Tibial artery (tissue), 4 donors: ENCODE results near the gene PXDN.
"Not testable (repeated sequence)": the region's sequence is repeated elsewhere in the genome, so short reads cannot be mapped to it uniquely, and the experiment has no call there.

Experiments
- DNase-seq, 2 donors: peaks; one replicate each; pipeline ENCODE4 v3.0.0-alpha.2; 2019
- H3K27ac ChIP-seq, 2 donors: fragments of 200-600 bp; sonication (generic) in 1 of 2; 1 replicate in 1 of 2; 2 replicates in 1 of 2; pipeline ENCODE4 v1.5.1; 2018 to 2019; ENCODE audit warnings: mild to moderate bottlenecking in 1 of 2
- H3K27me3 ChIP-seq, 2 donors: fragments of 200-600 bp; sonication (generic) in 1 of 2; one replicate each; pipeline versions ENCODE4 v1.5.1 to v1.6.0; 2016 to 2019
- H3K36me3 ChIP-seq, 3 donors: fragments of 200-600 bp; sonication (generic) in 2 of 3; one replicate each; pipeline ENCODE4 v1.5.1; 2016 to 2019; ENCODE audit warnings: mild to moderate bottlenecking in 2 of 3
- H3K4me1 ChIP-seq, 4 donors: fragments of 200-600 bp; sonication (generic) in 2 of 4; 1 replicate in 3 of 4; 2 replicates in 1 of 4; pipeline ENCODE4 v1.5.1; 2016 to 2019
- H3K4me3 ChIP-seq, 2 donors: fragments of 200-600 bp; sonication (generic) in 1 of 2; 1 replicate in 1 of 2; 2 replicates in 1 of 2; pipeline ENCODE4 v1.5.1; 2018 to 2019; ENCODE audit warnings: mild to moderate bottlenecking in 2 of 2
- H3K9me3 ChIP-seq, 3 donors: fragments of 200-600 bp; sonication (generic) in 1 of 3; one replicate each; pipeline ENCODE4 v1.5.1; 2016 to 2019
- intact Hi-C: fragments of 100-400 bp; cut with DNase I; formaldehyde crosslinking; loops from one replicate; pipeline ENCODE4 v1.15.0; 2023; ENCODE audit warnings: low total_unique reads
- TF ChIP-seq, protein P1 (sequence below), 2 experiments: fragments of 200-600 bp in 1 of 2; fragments of 450-650 bp in 1 of 2; IDR thresholded peaks; one replicate each; pipeline ENCODE4 v1.5.1; 2017 to 2019; ENCODE audit warnings: antibody characterized with exemption in 2 of 2, mild to moderate bottlenecking in 1 of 2, moderate library complexity in 1 of 2

The PXDN gene

DNA sequence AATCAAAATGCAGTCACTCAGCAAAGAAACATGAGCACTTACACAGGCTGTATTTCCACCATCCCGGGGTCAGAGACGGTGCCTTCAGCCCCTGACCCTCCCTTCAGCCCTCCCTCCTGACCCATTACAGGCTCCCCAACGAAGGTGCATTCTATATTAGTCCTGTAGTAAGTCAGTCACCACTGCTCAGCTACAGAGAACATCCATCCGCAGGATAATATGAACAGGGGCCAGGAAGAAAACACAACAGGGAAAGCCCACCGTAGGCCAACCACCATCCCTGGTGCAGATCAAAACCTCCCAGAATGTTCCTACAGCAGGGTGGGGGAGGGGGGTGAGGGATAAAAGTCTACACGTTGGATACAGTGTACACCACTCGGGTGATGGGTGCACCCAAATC is 15.1 kb downstream of the PXDN start:
- intact Hi-C loops, result no loop called here
- no peaks in the 10 kb centered on the region for H3K9me3 ChIP-seq
- H3K4me3 ChIP-seq, result no peak overlapping the region
- H3K4me1 ChIP-seq, result peaks cover 7 to 65% (median 44%) of the 10 kb centered on the region in 4 donors
- DNase-seq, result no peak
- H3K36me3 ChIP-seq, result no peaks in the 10 kb centered on the region
- TF ChIP-seq, protein P1, sequence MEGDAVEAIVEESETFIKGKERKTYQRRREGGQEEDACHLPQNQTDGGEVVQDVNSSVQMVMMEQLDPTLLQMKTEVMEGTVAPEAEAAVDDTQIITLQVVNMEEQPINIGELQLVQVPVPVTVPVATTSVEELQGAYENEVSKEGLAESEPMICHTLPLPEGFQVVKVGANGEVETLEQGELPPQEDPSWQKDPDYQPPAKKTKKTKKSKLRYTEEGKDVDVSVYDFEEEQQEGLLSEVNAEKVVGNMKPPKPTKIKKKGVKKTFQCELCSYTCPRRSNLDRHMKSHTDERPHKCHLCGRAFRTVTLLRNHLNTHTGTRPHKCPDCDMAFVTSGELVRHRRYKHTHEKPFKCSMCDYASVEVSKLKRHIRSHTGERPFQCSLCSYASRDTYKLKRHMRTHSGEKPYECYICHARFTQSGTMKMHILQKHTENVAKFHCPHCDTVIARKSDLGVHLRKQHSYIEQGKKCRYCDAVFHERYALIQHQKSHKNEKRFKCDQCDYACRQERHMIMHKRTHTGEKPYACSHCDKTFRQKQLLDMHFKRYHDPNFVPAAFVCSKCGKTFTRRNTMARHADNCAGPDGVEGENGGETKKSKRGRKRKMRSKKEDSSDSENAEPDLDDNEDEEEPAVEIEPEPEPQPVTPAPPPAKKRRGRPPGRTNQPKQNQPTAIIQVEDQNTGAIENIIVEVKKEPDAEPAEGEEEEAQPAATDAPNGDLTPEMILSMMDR (IDR thresholded peaks at IDR 0.05), result no peak
- peak overlapping the region; percentile 55 to 80 for H3K27ac ChIP-seq
- H3K27me3 ChIP-seq, result no peaks in the 10 kb centered on the region

DNA sequence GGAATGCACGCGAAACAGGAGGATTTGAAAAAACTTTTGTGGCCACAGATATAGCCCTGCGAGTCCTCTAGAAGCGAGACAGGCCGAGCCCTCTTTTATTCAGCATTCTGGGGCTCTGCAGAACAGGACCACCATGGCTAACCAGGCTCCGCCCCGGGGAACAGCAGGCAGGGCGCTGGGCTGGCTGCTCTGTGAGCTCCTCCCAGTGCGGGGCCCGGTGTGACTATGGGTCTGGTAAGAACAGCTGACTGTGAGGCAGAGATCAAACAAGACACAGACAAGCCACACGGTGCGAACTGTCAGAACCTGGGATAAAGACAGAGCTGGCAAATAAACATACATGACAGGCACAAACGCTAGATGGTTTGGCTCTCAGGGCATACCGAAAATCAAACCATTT is 15.5 kb downstream of the PXDN start:
- Histone ChIP-seq H3K27me3 (no peaks in the 10 kb centered on the region), H3K36me3 (no peaks in the 10 kb centered on the region), H3K9me3 (no peaks in the 10 kb centered on the region), H3K4me1 (peaks cover 7 to 65% (median 44%) of the 10 kb centered on the region in 4 donors), H3K27ac (peak overlapping the region; percentile 55 to 80), H3K4me3 (no peak overlapping the region)
- TF ChIP-seq, protein P1 (IDR thresholded peaks at IDR 0.05), result no peak
- intact Hi-C loops, result no loop called here
- DNase-seq, result peak; percentile 26 to 75

DNA sequence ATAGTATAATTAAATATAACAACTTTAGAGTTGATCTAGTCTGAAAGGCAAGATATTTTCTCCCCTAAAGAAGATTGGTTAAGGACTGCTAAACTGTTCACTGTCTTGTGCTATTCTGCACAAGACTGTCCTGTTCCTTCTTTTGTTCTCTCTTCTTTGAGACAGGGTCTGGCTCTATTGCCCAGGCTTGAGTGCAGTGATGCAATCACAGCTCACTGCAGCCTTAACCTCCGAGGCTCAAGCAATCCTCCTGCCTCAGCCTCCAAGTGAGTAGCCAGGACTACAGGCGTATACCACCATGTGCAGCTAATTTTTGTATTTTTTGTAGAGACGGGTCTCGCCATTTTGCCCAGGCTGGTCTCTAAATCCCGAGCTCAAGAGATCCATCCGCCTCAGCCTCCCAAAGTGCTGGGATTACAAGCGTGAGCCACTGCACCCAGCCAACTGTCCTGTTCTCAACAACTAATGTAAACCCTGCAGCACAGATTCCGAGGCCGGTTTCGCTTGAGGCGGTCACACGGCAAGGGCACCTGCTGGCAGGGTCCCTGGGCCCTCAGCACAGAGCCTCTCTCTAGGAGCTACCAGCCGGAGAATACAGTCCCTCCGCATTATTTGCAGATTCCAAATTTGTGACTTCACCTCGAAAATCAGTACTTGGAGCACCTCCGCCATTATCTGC is 16.4 kb downstream of the PXDN start:
- TF ChIP-seq, protein P1 (IDR thresholded peaks at IDR 0.05), result no peak
- Histone ChIP-seq H3K36me3 (no peaks in the 10 kb centered on the region), H3K27me3 (no peaks in the 10 kb centered on the region), H3K27ac (peak overlapping the region in 1 of 2 donors; percentile 80), H3K4me3 (no peak overlapping the region), H3K9me3 (no peaks in the 10 kb centered on the region), H3K4me1 (peaks cover 7 to 65% (median 46%) of the 10 kb centered on the region in 4 donors)
- intact Hi-C loops, result no loop called here
- peak in 1 of 2 donors; percentile 55 for DNase-seq

DNA sequence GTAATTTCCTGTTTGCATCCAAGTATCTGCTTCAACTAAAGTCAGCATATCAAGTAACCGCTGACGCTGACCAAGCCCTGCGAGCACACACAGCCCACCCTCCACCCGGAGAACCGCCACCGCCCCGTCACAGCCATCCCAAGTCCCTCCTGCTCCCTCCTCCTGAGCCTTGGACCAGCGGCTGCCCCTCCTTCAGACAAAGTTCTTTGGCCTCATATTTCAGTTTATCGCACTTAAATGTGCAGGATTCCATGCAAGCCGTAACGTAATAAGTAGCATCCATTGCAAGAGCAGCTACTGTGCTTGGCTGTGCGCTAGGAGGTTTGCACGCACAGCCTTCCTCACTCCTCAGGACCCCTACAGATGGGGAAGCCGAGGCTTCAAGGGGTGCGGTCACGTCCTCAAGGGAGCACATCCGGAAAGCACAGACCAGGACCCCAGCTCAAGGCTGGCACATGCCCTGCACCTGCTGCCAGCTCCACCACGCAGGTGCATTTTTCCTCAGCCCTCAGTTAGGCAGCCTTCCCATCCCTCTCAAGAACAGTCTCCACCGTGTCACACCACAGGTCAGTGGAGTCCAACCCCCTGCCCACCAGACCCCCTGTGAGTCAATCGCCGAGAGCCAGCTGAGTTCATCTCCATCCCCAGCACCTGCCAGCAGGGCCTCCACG is 17.1 kb downstream of the PXDN start:
- H3K4me1 ChIP-seq, result peaks cover 7 to 64% (median 48%) of the 10 kb centered on the region in 4 donors
- no peaks in the 10 kb centered on the region for H3K9me3 ChIP-seq
- TF ChIP-seq, protein P1 (IDR thresholded peaks at IDR 0.05), result no peak
- peak overlapping the region in 1 of 2 donors; percentile 33 for H3K27ac ChIP-seq
- peak overlapping the region in 1 of 2 donors; percentile 23 for H3K4me3 ChIP-seq
- H3K36me3 ChIP-seq, result no peaks in the 10 kb centered on the region
- intact Hi-C loops, result no loop called here
- H3K27me3 ChIP-seq, result no peaks in the 10 kb centered on the region
- DNase-seq, result peak; percentile 27 to 64

DNA sequence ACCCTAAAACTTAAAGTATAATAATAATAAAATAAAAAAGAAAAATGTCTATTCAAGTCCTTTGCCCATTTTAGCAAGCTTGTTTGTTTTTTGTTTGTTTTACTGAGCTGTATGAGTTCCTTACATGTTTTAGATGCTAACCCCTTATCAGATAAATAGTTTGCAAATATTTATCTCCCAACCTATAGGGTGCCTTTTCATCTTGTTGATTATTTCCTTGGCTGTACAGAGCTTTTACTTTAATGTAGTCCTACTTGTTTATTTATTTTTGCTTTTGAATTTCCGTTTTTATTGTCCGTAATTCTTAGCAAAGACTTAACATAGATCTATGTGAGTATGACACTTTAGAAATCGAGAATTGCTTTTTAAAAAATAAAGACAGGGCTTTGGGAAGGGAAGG is 17.8 kb downstream of the PXDN start:
- DNase-seq, result no peak
- Histone ChIP-seq H3K36me3 (no peaks in the 10 kb centered on the region), H3K27ac (no peak overlapping the region), H3K4me1 (peaks cover 7 to 64% (median 48%) of the 10 kb centered on the region in 4 donors), H3K9me3 (no peaks in the 10 kb centered on the region), H3K4me3 (peak overlapping the region in 1 of 2 donors; percentile 23), H3K27me3 (no peaks in the 10 kb centered on the region)
- intact Hi-C loops, result no loop called here
- TF ChIP-seq, protein P1 (IDR thresholded peaks at IDR 0.05), result no peak

DNA sequence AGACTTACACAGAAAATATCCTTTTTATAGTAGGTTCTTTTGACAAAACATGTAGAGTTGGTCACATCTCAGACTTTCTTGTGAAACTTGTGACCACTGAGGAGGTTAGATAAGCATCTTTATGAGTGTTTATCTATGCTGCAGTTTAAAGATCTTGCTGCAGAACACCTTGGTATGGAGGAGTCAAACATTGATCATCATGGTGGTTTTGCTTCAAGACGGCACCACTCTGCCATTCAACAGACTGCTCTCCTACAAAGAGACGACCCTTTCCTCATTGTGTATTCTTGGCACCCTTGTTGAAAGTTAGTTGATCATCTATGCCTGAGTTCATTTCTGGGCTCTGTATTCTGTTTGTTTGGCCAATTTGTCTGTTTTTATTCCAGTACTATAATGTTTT is 20.0 kb downstream of the PXDN start:
- H3K9me3 ChIP-seq, H3K4me3 ChIP-seq, H3K36me3 ChIP-seq, DNase-seq, intact Hi-C loops, H3K27me3 ChIP-seq, H3K27ac ChIP-seq: not testable (repeated sequence)
- H3K4me1 ChIP-seq, result peaks cover 0 to 57% (median 45%) of the 10 kb centered on the region in 4 donors
